Astrocyte of the spinal cord (primary cell): ENCODE measurements around the gene CTBP1.

Source experiments
- DNase-seq: peaks from one replicate; pipeline ENCODE4 v3.0.0; 2011; ENCODE audit warnings: low read depth, low spot score
- H3K4me3 ChIP-seq: 2 replicates; pipeline ENCODE4 v1.5.1; 2011; ENCODE audit warnings: low read depth, mild to moderate bottlenecking, low read length, moderate library complexity
- in situ Hi-C: cut with HindIII; loops from 2 replicates; pipeline ENCODE4 v1.10.0; 2017; ENCODE audit warnings: low sequenced_read_pairs
- TF ChIP-seq, protein P1 (sequence below): IDR thresholded peaks from 2 replicates; pipeline ENCODE4 v1.5.1; 2012; ENCODE audit warnings: low read depth, mild to moderate bottlenecking, low read length, inconsistent platforms

The CTBP1 gene

DNA sequence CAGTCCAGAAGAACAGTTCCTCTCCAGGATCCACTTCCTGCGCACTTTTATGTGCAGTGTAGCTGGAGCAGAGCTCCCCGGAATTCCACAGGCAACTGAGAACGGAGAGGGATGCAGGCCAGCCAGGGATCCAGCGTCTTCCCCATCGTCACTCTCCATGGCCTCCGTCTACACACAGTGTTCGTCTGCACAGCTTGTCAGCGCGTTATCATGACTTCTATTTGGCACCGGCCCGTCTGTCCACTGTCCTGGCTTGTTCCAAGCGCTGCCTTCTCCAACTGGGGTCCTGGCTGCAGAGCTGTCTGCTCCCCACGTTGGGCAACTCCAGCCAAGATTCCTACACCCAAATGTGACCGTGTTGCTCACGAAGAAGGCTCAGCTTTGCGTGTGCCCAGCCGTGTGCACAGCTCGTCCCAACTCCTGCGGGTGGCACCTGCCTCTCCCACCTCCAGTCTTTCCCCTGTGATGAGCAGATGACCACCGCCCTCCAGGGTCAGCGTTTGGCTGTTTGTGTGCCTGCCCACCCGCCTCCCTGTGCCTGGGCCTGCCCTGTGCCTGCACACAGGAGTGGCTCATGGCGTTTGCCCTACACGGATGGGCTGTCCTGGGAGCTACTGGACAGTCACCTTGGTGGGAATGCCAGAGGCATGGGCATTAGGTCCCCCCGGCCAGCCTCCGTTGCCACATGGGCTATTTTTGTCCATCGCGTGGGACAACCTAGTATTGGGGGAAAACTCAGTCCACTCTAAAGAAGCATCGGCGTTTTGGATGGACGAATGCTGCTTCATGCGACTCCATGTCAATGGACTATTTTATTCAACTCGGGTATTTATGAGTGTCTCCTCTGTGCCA is 2.2 kb upstream of the CTBP1 start:
- TF ChIP-seq, protein P1, sequence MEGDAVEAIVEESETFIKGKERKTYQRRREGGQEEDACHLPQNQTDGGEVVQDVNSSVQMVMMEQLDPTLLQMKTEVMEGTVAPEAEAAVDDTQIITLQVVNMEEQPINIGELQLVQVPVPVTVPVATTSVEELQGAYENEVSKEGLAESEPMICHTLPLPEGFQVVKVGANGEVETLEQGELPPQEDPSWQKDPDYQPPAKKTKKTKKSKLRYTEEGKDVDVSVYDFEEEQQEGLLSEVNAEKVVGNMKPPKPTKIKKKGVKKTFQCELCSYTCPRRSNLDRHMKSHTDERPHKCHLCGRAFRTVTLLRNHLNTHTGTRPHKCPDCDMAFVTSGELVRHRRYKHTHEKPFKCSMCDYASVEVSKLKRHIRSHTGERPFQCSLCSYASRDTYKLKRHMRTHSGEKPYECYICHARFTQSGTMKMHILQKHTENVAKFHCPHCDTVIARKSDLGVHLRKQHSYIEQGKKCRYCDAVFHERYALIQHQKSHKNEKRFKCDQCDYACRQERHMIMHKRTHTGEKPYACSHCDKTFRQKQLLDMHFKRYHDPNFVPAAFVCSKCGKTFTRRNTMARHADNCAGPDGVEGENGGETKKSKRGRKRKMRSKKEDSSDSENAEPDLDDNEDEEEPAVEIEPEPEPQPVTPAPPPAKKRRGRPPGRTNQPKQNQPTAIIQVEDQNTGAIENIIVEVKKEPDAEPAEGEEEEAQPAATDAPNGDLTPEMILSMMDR, result no peak
- DNase-seq, result no peak
- in situ Hi-C loops, result no loop called here
- no peak overlapping the region for H3K4me3 ChIP-seq

DNA sequence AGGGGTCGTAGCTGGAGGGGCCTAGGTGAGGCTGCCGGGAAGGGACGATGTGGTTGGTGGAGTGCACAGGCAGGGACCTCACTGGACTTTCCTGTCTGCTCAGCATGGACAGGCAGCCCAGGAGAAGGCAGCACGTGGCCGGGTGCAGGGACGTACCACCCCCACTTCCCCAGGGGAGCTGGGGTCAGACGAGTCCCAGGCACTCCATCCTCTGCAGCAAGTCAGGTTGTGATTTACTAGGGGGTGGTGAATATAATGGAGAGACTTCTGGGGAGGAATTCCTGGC is 1.5 kb upstream of the CTBP1 start:
- in situ Hi-C loops, result no loop called here
- H3K4me3 ChIP-seq, result no peak overlapping the region
- no peak for DNase-seq
- TF ChIP-seq, protein P1, result no peak

DNA sequence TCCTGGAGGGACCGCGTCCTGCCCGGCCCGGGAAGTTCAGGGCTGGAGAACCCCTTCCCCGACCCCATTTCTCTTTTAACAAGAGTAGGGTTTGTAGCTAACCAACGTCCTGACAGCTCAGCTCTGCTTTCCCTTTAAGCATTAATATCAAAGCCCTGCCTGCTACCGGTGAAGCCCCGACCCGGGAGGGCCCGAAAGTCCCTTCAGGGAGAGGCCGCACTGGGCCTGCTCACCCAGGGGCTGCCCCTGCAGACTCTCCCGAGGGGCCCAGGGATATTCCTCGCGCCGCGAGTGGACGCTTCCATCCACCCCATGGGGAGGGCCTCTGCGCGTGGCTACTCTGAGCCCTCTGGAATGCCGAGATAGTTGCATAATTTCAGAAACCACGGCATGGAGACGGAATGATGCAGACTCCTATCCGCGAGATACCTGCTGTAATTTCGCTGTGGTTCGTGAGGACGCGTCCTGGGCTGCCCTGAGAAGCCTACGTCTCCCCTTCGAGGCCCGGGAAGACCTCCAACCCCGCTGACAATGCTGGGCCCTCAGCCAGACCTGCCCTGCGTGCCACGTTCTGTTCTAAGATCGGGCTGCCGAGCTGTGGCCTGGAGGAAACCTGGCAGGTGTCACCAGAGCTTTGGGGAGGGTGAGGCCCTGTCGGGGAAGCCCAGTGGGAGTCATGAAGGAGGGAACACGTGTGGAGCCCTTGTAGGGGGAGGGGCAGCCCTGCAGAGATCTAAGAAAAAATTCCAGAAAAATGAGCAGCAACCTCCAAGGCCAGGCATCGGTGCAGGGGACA is 999 bp upstream of the CTBP1 start:
- in situ Hi-C loops, result no loop called here
- TF ChIP-seq, protein P1, result no peak
- peak; percentile 24 for DNase-seq
- H3K4me3 ChIP-seq, result peak overlapping the region; percentile 49

DNA sequence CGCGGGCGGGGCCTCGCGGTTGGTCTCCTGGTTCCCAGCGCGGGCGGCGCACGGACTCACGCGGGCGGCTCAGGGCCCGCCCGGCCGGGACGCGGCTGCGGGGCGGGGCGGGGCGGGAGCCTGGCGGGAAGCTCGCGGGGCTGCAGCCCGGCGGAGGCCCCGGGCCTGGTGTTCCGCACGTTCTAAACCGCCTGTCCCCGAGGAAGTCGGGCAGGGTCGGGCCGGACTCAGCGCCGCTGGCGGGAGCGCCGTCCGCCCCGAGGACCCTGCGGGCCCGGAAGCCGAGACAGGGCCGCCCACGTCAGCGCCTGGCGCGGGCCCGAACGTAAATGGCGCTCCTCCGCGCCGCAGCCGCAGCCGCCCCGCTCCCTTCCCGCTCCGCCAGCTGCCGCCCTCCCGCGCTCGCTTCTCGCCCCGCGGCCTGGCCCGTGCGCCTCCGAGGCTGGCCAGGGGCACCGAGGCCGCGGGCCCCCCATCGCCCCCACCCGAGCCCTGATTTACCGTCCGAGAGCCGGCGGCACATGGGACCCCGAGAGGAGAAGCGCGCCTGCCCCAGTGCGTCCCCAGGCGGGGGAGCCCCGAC is 309 bp upstream of the CTBP1 start:
- H3K4me3 ChIP-seq, result peak overlapping the region; percentile 49
- peak; percentile 85 for DNase-seq
- TF ChIP-seq, protein P1, result no peak
- in situ Hi-C loops, result no loop called here

DNA sequence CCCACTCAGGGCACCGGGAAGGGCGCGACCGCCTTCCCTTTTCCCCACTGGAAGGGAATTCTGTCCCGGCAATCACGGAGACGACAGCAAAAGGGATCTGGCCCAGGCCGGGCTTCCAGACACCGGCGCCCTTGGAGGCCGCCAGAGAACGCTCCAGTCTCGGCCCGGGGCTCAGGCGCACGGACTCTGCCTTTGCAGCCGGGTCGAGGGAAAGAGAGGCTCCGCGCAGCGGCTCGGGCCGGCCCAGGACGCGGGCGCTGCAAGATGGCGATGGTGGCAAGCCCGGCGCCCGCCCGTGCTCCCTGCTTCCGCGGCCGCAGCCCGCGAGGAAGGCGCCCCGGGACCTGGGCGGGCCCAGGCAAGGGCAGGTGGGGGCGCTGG is 1.1 kb downstream of the CTBP1 start:
- TF ChIP-seq, protein P1, result no peak
- in situ Hi-C loops, result no loop called here
- peak overlapping the region; percentile 67 for H3K4me3 ChIP-seq
- no peak for DNase-seq

DNA sequence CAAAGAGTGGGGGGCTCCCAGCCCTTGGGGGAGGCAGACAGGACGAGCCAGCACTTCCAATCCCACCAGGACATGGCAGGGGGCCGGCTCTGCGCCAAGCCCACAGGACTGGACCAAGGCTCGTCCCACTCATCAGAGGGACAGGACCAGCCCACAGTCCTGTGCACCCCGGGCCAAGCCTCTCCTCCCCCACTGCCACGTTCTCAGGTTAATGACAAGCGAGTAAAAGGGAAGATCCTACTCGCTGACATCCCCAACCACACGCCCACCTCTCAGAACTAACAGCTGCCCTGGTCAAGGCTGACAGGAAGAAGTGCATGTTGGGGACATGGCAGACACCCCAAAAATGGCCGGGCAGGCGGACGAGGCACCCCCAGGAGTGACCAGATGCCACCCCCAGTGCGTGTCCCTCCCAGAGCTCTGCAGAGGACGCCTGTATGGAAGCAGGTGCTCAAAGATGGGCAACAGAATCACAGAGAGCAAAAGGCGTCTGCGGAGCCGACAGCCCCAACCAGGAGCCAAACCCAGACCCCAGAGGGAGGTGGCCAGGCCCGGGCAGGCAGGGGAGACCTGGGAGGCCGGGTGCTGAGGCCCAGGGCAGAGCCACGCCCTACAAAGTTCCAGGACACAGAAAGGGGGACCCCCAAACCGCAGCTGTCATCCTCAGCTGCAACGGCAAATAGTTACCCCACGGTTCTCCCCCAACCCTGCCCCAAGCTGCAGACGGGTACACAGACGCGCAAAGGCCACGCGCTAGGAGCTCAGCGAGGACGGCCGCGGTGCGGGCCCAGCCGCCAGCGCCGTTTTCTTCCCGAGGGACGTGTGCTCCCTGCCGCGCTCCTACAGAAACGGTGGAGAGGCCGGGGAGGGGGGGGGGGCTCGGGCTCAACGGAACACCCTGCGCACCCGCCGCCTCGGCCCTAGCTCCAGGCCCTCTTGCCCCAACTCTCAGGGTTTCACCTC is 1.7 kb downstream of the CTBP1 start:
- TF ChIP-seq, protein P1, result no peak
- no peak for DNase-seq
- H3K4me3 ChIP-seq, result peak overlapping the region; percentile 67
- in situ Hi-C loops, result no loop called here
